T-helper 22 cell (primary cell): ENCODE results near the gene PXMP4.

Source experiments
- DNase-seq: peaks from one replicate; pipeline ENCODE4 v3.0.0-alpha.2; 2020; ENCODE audit warnings: low read depth

Gene PXMP4

DNA sequence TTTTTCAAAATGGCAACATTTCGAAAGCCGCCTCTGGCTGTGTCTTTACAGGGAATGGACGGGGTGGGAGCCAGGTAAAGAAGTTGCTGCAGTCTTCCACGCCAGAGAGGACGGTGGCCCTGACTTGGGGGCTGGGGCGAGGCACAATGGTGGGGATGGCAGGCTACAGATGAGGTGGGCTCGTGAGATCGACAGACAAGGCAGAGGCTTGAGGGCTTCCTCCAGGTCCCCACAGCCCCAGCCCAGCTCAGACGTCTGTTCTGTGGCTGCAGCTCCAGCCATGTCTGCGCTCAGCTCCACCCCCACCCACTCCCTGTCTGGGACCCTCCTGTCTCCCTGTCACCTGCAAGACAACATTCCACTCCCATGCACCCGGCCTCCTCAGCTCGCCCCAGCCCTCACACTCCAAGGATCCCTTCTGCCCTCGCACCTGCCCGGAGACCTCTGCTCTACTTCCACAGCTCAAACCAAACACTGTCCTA lies 65.4 kb downstream of the PXMP4 start:
- no peak for DNase-seq

DNA sequence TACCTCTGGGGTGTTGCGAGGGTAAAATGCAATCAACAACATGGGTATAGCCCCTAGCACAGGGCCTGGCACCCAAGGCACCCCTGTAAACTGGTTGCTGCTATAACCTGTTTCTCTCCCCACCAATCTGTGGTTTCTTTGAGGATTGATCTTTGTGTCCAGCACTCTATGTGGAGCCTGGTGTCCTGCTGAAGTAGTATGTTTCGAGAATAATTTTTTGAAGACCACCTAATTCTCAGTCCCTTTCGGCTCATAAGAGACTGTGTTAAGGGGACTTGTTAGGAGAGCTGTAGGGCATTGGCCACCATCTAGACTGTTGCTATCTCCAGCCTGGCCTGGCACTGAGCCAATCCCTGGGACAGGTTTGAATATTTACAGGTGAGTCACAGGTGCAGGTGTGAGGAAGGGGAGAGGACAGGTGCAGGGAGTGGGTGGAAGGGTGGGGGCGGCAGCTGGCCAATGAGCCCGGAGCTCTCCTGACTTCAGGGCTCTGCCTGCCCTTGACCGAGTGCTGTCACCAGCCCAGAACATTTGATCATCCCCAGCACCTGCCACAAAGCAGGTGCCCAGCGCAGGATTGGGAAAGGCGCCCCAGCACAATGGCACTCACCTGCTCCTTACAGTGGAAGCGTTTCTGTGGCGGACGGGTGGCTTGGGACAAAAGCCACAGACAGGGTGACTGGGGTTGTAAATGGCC lies 66.1 kb downstream of the PXMP4 start:
- no peak for DNase-seq

DNA sequence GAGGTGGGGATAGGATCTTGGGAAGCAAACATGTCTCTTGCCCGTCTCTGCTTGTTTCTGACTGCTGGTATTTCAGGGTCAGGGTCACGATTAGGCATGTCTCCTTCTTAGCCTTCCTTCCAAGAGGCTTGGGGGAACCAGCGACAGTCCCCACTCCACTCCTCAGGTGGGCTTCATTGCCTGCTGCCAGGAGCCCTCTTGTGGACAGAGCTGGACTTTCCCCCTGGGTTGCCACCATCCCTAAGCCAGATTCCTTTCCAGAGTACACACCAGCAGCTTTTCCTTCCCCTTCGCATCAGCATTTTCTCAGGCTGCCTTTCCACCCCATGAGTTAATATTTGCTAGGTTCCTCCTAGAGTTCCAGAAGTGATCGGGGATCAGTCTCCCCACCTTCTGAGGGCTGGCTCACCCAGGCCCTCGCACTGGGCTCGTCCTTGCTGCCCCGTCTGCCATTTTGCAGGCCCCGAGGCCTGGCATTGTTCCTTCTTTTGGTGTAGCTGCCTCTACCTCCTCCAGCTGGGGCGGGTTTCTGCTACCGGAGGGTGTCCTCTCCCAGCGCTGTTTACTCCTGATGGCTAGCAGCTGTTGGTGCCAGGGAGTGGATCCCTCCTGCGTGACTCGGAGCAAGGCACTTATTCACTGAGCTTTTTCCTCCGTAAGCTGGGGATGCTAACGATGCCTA lies 66.8 kb downstream of the PXMP4 start:
- DNase-seq, result no peak
